HEK293 (cell line): ENCODE data around the gene SOCS6.

Experiments
- CTCF ChIA-PET: fragments of 350-600 bp; formaldehyde crosslinking; extraction: SDS; loops from one replicate; lab custom pipeline; 2021; ENCODE audit warnings: antibody characterized with exemption; lab: Yijun Ruan, JAX
- POLR2A ChIA-PET: fragments of 300-600 bp; formaldehyde crosslinking; extraction: SDS; loops from one replicate; lab custom pipeline; 2020; ENCODE audit warnings: antibody characterized with exemption, inconsistent platforms; lab: Yijun Ruan, JAX
- H3K27ac ChIP-seq: fragments of 200-500 bp; sonication (Bioruptor generic); 2 replicates; pipeline ENCODE4 v1.5.1; 2014; ENCODE audit warnings: low read depth, low read length, control low read depth, inconsistent platforms; ENCODE audit errors: extremely low read depth
- H3K36me3 ChIP-seq, 2 experiments: fragments of 200-500 bp in 1 of 2; sonication (Bioruptor generic) in 1 of 2; 1 replicate in 1 of 2; 2 replicates in 1 of 2; pipeline ENCODE4 v1.5.1; 2014 to 2017; ENCODE audit warnings: inconsistent platforms in 2 of 2, low read length in 2 of 2; ENCODE audit not compliant: control insufficient read depth in 2 of 2, insufficient read depth in 1 of 2
- H3K4me1 ChIP-seq: fragments of 200-500 bp; sonication (Bioruptor generic); 2 replicates; pipeline ENCODE4 v1.5.1; 2014; ENCODE audit warnings: mild to moderate bottlenecking, low read length, inconsistent platforms; ENCODE audit not compliant: control insufficient read depth, insufficient read depth
- H3K4me3 ChIP-seq: 2 replicates; pipeline ENCODE4 v1.5.1; 2011; ENCODE audit warnings: low read depth, mild to moderate bottlenecking, control low read depth, low read length, moderate library complexity
- H3K9me3 ChIP-seq: fragments of 200-500 bp; sonication (Bioruptor generic); 2 replicates; pipeline ENCODE4 v1.5.1; 2014; ENCODE audit warnings: low read depth, low read length, inconsistent platforms; ENCODE audit not compliant: control insufficient read depth, insufficient read depth
- EGR2 ChIP-seq: fragments of 450-650 bp; formaldehyde crosslinking; IDR thresholded peaks from 2 replicates; pipeline ENCODE4 v1.5.1; 2016; ENCODE audit warnings: low read depth, missing biosample characterization, missing genetic modification characterization
- OSR2 ChIP-seq: fragments of 450-650 bp; formaldehyde crosslinking; IDR thresholded peaks from 2 replicates; pipeline ENCODE4 v1.5.1; 2016; ENCODE audit warnings: missing biosample characterization, missing genetic modification characterization
- OVOL3 ChIP-seq: fragments of 450-650 bp; formaldehyde crosslinking; IDR thresholded peaks from 2 replicates; pipeline ENCODE4 v1.5.1; 2016; ENCODE audit warnings: missing biosample characterization, missing genetic modification characterization
- ZBTB8A ChIP-seq: fragments of 450-650 bp; formaldehyde crosslinking; IDR thresholded peaks from 2 replicates; pipeline ENCODE4 v1.5.1; 2016; ENCODE audit warnings: missing biosample characterization, missing genetic modification characterization
- ZFP69B ChIP-seq: fragments of 450-650 bp; formaldehyde crosslinking; IDR thresholded peaks from 2 replicates; pipeline ENCODE4 v1.5.1; 2016; ENCODE audit warnings: missing biosample characterization, missing genetic modification characterization
- ZNF24 ChIP-seq: fragments of 450-650 bp; formaldehyde crosslinking; IDR thresholded peaks from 2 replicates; pipeline ENCODE4 v1.5.1; 2016; ENCODE audit warnings: missing biosample characterization, missing genetic modification characterization
- ZNF292 ChIP-seq: fragments of 450-650 bp; formaldehyde crosslinking; IDR thresholded peaks from 2 replicates; pipeline ENCODE4 v1.5.1; 2016; ENCODE audit warnings: low read depth, missing biosample characterization, missing genetic modification characterization, borderline replicate concordance
- ZNF324 ChIP-seq: fragments of 450-650 bp; formaldehyde crosslinking; IDR thresholded peaks from 2 replicates; pipeline ENCODE4 v1.5.1; 2016; ENCODE audit warnings: missing biosample characterization, missing genetic modification characterization
- ZNF404 ChIP-seq: fragments of 450-650 bp; formaldehyde crosslinking; IDR thresholded peaks from 2 replicates; pipeline ENCODE4 v1.5.1; 2017; ENCODE audit warnings: missing biosample characterization, missing genetic modification characterization
- ZNF426 ChIP-seq: fragments of 450-650 bp; formaldehyde crosslinking; IDR thresholded peaks from 2 replicates; pipeline ENCODE4 v1.5.1; 2017; ENCODE audit warnings: missing biosample characterization, missing genetic modification characterization, mild to moderate bottlenecking, inconsistent platforms, moderate library complexity
- ZNF513 ChIP-seq: fragments of 450-650 bp; IDR thresholded peaks from 2 replicates; pipeline ENCODE4 v1.5.1; 2018; ENCODE audit warnings: missing biosample characterization, missing genetic modification characterization
- ZNF704 ChIP-seq: fragments of 450-650 bp; formaldehyde crosslinking; IDR thresholded peaks from 2 replicates; pipeline ENCODE4 v1.5.1; 2016; ENCODE audit warnings: missing biosample characterization, missing genetic modification characterization
- TF ChIP-seq, protein P1 (sequence below): fragments of 450-650 bp; formaldehyde crosslinking; IDR thresholded peaks from 2 replicates; pipeline ENCODE4 v1.5.1; 2016; ENCODE audit warnings: missing biosample characterization, missing genetic modification characterization, borderline replicate concordance

SOCS6 gene

GRCh38 chr18:70354080-70354479 lies 65.2 kb downstream of the SOCS6 start:
- Histone ChIP-seq H3K36me3 (peaks cover 0 to 7% of the 10 kb centered on the region in 2 experiments; a peak in 1 of 3 replicates), H3K9me3 (no peaks in the 10 kb centered on the region), H3K4me3 (no peak overlapping the region), H3K4me1 (no peaks in the 10 kb centered on the region), H3K27ac (no peak overlapping the region)
- POLR2A ChIA-PET = no interaction called here
- TF ChIP-seq, protein P1, sequence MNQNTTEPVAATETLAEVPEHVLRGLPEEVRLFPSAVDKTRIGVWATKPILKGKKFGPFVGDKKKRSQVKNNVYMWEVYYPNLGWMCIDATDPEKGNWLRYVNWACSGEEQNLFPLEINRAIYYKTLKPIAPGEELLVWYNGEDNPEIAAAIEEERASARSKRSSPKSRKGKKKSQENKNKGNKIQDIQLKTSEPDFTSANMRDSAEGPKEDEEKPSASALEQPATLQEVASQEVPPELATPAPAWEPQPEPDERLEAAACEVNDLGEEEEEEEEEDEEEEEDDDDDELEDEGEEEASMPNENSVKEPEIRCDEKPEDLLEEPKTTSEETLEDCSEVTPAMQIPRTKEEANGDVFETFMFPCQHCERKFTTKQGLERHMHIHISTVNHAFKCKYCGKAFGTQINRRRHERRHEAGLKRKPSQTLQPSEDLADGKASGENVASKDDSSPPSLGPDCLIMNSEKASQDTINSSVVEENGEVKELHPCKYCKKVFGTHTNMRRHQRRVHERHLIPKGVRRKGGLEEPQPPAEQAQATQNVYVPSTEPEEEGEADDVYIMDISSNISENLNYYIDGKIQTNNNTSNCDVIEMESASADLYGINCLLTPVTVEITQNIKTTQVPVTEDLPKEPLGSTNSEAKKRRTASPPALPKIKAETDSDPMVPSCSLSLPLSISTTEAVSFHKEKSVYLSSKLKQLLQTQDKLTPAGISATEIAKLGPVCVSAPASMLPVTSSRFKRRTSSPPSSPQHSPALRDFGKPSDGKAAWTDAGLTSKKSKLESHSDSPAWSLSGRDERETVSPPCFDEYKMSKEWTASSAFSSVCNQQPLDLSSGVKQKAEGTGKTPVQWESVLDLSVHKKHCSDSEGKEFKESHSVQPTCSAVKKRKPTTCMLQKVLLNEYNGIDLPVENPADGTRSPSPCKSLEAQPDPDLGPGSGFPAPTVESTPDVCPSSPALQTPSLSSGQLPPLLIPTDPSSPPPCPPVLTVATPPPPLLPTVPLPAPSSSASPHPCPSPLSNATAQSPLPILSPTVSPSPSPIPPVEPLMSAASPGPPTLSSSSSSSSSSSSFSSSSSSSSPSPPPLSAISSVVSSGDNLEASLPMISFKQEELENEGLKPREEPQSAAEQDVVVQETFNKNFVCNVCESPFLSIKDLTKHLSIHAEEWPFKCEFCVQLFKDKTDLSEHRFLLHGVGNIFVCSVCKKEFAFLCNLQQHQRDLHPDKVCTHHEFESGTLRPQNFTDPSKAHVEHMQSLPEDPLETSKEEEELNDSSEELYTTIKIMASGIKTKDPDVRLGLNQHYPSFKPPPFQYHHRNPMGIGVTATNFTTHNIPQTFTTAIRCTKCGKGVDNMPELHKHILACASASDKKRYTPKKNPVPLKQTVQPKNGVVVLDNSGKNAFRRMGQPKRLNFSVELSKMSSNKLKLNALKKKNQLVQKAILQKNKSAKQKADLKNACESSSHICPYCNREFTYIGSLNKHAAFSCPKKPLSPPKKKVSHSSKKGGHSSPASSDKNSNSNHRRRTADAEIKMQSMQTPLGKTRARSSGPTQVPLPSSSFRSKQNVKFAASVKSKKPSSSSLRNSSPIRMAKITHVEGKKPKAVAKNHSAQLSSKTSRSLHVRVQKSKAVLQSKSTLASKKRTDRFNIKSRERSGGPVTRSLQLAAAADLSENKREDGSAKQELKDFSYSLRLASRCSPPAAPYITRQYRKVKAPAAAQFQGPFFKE = no peak
- TF ChIP-seq ZNF704 (tag by site-specific recombination) = no peak
- TF ChIP-seq OSR2 (tag by site-specific recombination) = no peak
- TF ChIP-seq ZNF426 = no peak
- TF ChIP-seq ZNF513 = no peak
- TF ChIP-seq ZNF24 (tag by site-specific recombination) = no peak
- no peak for TF ChIP-seq EGR2 (tag by site-specific recombination)
- TF ChIP-seq ZFP69B (tag by site-specific recombination) = no peak
- no peak for TF ChIP-seq OVOL3 (tag by site-specific recombination)
- TF ChIP-seq ZNF324 (tag by site-specific recombination) = no peak
- CTCF ChIA-PET = interaction anchor here (0.8 to 2.0 kb wide), 2 partner anchors 39 to 80 kb away, joined by 5 to 10 read pairs; no protein-coding TSS in a partner anchor

- peaks cover 0 to 7% of the 10 kb centered on the region in 2 experiments; a peak in 1 of 3 replicates for H3K36me3 ChIP-seq
- no peaks in the 10 kb centered on the region for H3K9me3 ChIP-seq
- H3K4me3 ChIP-seq = no peak overlapping the region
- TF ChIP-seq ZNF292 (tag by site-specific recombination) = no peak
- TF ChIP-seq ZNF404 (tag by site-specific recombination) = no peak
- TF ChIP-seq ZBTB8A (tag by site-specific recombination) = no peak
- H3K4me1 ChIP-seq = no peaks in the 10 kb centered on the region
- H3K27ac ChIP-seq = no peak overlapping the region
- ChIA-PET CTCF (interaction anchor here (1.0 to 2.0 kb wide), 2 partner anchors 79 to 159 kb away, joined by 3 to 10 read pairs; no protein-coding TSS in a partner anchor), POLR2A (no interaction called here)
Measured at GRCh38 chr18:70354771-70355170, 65.9 kb downstream of the SOCS6 start.
